GM18868 (cell line): ENCODE results near the gene PIGU.
"Not testable (repeated sequence)": the region's sequence is repeated elsewhere in the genome, so short reads cannot be mapped to it uniquely, and the experiment has no call there.

Experiments used
- ATAC-seq: cut with Tn5 transposase; IDR thresholded peaks from one replicate; pipeline ENCODE4 v1.9.1; 2021; ENCODE audit warnings: mild to moderate bottlenecking, moderate library complexity; ENCODE audit not compliant: unreplicated experiment

PIGU gene

DNA sequence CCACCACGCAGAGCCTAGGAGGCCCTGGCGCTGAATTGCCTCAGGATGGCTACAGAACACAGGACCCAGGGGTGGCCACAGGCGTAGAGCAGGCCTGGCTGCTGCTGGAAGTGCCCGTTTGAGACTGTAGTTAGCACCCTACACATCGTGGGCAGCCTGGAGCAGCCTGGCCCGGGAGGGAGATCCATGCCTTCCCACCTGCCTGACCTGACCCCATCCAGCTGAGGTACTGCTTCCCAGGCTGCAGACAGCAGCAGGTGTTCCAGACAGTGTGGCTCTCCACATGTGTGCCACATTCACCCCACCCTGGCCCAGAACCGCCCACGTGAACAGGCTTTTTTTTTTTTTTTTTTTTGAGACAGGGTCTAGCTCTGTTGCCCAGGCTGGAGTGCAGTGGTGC lies 139.2 kb downstream of the PIGU start:
- no peak for ATAC-seq

- no peak for ATAC-seq
These were observed 140.0 kb downstream of the PIGU start for GRCh38 chr20:34536798-34537394.

- no peak for ATAC-seq
These were observed 141.0 kb downstream of the PIGU start for GRCh38 chr20:34535857-34536256.

DNA sequence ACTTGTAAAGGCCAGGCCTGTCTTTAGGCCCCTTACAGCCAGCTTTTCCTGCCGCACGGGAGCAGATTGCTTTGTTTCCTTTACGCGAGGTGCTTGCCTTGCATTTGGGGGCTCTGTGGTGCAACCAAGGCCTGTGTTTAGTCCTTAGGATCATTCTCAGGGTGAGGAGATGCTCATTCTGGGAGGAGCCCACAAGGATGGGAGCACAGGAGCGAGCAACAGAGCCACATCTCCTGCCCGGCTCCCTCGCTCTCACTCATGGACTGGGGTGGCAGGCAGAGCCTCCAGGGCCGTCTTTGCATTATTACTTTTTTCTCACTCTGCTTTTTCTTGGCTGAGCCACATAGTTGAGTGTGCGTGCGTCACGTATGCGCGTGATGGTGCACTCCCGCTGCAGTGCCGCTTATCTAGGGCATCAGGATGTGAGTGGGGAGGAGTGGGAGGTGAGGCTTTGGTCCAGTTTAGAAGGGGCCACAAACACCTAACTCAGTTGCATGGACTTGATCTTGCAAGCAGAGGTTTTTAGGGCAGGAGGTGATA lies 141.5 kb downstream of the PIGU start:
- ATAC-seq: no peak

DNA sequence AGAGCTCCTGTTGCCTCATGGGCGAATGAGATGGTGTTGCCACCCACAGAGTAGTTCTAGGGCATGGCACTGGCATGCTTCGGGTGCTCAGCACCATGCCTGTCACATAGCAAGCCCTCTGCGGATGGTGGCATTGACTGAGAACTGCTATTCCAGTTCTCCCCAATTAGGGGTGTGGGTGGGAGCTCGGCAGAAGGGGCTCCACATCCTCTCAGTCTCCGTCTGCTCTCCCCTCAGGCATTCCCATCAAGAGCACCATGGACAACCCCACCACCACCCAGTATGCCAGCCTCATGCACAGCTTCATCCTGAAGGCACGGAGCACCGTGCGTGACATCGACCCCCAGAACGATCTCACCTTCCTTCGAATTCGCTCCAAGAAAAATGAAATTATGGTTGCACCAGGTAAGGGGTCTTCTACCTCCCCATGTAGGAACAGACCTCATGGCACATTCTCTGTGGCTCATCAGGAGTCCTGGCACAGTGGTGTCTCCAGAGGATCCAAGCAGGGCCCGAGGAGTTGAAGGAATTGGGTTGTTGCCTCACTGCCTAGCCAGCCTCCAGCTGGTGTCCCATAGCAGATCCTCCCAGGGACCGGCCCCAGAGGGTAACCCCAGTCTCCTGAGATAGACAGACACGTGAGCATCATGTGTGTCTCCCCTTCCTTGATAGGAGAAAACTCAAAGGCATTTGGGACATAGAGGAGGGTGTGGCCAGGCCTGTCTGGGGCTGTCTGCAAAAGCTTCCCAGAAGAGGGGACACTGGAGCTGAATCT lies 142.3 kb downstream of the PIGU start:
- ATAC-seq: no peak

DNA sequence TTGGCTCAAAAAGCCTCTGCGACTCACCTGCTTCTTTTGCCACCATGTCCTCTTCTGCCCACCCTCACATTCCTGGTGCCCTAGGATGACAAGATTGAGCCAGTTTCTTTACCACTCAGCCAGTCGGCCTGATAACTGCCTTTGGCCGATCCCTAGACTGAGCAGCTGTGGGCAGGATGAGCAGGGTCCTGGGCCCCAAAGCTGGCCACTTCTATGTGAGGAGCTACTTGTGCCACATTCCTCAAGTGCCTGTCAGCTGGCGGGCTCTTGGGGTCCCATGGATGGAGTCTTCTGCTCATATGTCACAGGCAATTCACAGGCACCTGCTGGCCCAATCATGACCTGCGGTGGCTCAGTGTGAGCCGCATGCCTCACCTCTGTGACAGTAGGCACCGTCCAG lies 144.1 kb downstream of the PIGU start:
- no peak for ATAC-seq

DNA sequence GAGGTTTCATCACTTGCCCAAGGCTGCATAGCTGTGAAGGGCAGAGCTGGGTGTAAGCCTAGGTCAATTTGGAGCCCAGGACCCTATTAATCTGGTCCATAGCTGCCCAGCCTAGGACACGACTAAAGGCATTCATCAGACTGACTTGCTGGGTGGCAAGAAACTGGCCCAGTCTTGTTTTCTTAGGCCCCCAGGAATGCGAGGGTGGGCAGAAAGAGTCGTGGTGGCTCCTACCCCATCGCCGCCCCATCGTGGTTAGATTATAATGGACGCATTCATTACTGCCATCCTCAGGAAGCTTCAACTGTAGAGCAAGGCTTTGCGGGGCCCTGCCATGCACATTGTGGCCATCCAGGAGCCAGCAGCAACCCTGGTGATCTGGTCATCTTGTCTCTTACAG lies 144.6 kb downstream of the PIGU start:
- ATAC-seq: no peak

DNA sequence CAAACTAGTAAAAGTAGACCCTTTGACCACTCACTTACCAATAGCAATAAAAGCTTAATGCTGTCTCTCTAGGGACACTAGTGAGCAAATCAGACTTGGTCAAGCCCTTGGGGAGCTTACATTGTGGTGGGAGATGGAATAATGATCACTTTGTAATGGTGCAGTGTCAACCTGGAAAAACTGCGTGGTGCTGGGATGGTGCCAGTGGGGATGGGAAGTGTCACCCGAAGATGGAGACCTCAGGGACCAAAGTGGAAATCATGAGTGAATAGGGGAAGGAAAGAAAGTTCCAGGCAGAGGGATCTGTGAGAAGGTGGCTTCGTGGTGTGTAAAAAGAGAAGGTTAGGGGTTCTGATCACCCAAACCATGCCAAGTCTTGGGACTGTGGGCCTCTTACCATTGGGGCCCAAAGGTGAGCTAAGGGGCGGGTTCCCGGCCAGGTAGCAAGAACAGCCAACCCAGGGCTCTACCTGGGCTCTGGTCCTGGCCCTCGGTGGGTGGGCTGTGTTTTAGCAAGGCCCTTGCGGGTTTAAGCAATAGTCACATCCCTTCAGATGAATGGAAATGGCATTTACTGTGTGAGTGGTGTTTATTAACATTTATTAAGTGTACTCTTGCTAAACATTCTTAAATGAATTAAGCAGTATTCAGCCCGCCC lies 145.2 kb downstream of the PIGU start:
- ATAC-seq: no peak

DNA sequence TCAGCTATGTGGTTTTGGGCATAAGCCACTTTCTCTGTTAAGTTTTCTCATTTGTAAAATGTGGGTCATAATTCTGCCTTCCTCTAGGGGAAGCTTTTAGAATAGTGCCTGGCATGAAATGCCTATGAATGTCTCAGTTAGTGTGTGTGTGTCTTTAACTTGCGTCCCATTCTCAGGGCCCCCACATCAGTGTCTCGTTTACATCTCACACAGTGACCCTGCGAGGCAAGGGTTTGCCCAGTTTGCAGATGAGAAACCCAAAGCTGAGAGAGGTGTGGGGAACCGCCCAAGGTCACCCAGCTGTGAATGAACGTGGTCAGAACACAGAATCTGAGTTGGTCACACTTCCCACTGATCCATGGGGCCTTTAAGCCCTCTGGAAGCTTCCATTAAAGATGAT lies 146.6 kb downstream of the PIGU start:
- ATAC-seq: no peak

DNA sequence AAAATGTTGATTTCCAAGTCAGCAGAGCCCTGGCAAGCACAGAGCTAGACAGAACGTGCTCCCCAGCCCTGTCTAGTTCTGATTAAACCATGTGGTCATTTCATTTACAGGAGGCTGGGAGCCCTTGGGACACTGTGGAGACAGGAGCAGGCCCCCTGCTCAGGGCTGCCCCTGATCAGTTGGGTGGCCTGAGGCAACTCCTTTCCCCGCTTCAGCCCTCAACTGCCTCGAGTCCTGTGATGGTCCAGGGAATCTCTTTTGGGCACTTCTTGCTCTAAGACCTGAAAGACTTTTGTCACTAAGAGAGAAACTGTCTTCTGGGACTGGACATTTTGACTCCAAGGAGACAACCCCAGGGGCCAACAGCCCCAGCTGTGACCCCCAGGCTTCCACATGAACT lies 147.2 kb downstream of the PIGU start:
- no peak for ATAC-seq

- ATAC-seq: no peak
These were observed 148.0 kb downstream of the PIGU start for GRCh38 chr20:34528921-34529297.

- no peak for ATAC-seq
These were observed 149.9 kb downstream of the PIGU start for GRCh38 chr20:34527016-34527415.

GRCh38 chr20:34526466-34526865 lies 150.4 kb downstream of the PIGU start:
- no peak for ATAC-seq

DNA sequence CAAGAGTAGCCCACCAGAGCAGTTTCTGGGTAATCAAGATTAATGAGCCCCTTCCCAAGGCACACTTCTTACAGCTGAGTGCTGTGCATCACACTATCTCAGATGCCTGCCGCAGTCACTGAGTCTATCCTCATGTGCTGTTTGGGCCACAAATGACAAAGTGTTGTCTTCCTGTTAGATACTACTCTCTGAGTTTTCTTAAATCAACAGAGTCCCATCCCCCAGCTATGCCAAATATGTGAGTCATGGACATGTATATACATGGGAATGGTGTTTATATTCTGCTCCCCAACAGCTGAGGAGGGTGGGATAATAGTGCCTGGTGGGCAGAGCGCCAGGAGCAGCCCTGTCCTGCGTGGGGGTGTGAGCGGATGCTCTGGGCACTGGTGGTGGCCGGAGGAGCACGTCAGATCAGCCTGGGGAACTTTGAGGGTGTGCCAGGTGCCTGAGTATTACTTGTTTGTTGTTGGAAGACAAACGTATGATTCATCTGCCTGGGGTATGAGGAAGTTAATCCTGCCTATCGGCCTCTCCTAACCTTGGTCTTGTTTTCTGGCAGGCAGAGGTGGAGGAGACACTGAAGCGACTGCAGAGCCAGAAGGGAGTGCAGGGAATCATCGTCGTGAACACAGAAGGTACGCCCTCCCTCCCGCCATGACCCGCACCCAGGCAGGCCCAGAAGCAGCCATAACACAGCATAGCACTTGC lies 151.0 kb downstream of the PIGU start:
- no peak for ATAC-seq

DNA sequence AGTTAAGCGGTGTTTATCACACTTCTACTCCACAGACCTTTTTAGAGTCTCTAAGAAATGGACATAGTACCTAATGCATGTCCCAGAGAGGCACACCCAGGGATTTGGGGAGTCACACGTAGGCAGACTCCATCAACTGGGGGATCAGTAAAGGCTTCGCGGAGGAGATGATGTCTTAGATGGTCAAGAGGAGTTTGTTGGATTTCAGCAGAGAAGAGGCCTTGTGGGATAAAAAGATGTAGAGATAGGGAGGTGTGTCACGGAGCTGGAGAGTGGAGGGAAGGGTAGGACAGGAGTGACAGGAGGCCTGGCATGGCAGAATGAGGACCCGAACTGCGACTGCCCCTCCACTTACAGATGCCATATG lies 151.6 kb downstream of the PIGU start:
- no peak for ATAC-seq

- ATAC-seq: no peak
These were observed 152.5 kb downstream of the PIGU start for GRCh38 chr20:34524426-34524825.

DNA sequence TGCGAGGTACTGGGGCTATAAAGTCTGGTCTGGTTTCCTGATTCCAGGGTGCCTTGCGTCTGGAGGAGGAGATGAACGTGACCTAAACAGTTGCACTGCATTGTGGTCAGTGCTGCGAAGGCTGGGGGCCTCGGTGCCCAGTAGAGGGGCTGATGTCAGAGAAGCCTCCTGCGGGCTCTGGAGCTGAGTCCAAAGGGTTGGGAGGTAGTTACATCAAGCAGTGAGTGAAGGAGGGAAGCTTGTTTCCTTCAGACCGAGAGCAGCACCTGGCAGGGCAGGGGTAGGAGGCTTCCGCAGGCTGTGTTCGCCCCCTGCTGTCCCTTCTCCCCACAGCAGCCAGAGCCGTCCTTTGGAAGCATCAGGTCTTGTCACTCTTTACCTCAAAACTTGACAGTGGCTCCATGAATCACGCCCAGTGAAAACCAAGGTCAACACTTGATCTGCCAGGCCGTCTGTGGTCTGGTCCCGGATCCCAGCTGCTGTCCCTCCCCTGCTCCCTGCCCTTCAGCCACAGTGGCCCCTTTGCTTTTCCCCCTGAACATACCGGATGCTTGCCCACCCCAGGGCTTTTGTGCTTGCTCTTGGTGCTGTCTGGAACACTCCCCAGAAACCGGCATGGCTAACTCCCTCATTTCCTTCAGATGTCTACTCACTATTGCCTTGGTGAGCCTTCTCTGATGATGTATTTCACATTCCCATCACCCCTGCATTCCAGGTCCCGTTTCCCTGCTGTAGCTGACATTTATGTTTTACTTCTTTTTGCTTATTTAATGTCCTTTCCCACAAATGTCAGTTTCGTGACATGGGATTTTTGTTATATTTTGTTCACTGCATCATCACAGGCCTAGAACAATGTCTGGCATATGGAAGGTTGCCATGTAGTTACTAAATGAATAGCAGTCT lies 153.7 kb downstream of the PIGU start:
- no peak for ATAC-seq

GRCh38 chr20:34519841-34520240 lies 157.1 kb downstream of the PIGU start:
- not testable (repeated sequence) for ATAC-seq

DNA sequence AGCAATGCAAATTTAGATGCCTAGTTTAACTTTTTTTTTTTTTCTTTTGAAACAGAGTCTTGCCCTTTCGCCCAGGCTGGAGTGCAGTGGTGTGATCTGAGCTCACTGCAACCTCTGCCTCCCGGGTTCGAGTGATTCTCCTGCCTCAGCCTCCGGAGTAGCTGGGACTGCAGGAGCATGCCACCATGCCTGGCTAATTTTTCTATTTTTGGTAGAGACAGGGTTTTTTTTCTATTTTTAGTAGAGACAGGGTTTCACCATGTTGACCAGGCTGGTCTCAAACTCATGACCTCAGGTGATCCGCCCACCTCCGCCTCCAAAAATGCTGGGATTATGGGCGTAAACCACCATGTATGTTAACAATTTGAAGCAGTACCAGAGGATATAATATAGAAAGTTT lies 158.0 kb downstream of the PIGU start:
- not testable (repeated sequence) for ATAC-seq

DNA sequence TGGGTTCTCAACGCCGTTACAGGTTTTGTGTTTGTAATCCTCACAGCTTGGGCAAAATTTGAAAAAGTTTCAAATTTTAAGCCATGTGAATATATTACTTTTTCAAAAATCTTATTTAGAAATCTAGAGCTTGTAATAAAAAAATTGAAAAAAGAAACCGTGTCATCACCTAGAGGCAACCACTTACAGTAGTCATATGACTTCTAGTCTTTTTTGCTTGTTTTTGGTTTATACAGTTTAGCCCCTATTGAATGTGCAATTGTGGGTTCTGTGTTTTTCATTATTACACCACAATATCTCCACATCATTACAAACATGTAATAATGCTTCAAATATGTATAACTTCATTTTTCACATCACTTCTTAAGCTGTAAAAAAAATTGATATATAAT lies 159.8 kb downstream of the PIGU start:
- no peak for ATAC-seq
